OCI-M1 (cell line): ENCODE measurements around the gene HSPB2.
"Not testable (repeated sequence)": the region's sequence is repeated elsewhere in the genome, so short reads cannot be mapped to it uniquely, and the experiment has no call there.

Source experiments
- DNase-seq: peaks from one replicate; lab custom pipeline; 2025; lab: John Stamatoyannopoulos, UW

Gene HSPB2

GRCh38 chr11:111912535-111912934 is at the start of gene HSPB2:
Gene HSPB2, plus strand, starts transcription at chr11:111912734. Its CDS starts 96 bp downstream, at chr11:111912830.
- DNase-seq: no peak

GRCh38 chr11:111870113-111870512 is 42.4 kb upstream of the HSPB2 start:
- DNase-seq: no peak

DNA sequence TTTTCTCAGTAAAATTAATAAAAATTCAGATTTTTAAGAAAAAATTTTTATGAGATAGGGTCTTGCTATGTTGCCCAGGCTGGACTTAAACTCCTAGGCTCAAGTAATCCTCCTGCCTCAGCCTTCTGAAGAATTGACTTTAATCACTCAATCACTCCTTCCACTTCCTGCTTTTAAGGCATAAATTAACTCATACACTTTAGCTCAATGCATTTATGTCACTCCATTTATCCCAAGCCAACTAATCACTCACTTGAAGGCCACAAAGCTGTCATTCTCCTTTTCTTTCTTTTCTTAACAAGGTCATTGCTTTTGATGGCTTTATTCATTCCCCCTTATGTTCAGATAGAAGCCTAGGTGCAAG is 42.0 kb upstream of the HSPB2 start:
- no peak for DNase-seq

GRCh38 chr11:111870886-111871692 is 41.4 kb upstream of the HSPB2 start, which contains the start of gene ALG9:
Gene ALG9, minus strand, starts transcription at chr11:111871581. Its CDS starts 99 bp downstream, at chr11:111871482.
- DNase-seq: peak; percentile 93

DNA sequence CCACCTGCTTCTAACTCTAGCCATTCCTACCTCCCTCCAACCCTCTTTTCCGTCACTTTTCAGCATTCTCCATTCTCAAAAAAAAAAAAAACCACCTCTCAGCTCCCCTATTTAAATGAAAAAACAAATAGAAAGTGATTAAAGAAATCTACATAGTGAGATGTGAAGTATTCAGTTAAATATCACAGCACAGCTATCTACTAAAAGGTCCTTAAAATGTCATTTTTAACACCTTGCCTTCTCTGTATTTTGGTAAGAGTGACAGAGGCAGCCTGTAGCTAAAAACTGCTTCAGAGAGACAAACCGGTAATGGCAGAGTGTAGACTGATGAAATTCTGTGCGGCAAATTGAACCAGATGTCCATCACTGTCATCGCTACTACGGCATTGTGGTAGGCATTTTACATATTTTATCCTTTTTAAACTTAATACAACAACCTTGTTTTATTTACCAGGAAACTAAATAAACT is 40.8 kb upstream of the HSPB2 start:
- DNase-seq: peak; percentile 66

DNA sequence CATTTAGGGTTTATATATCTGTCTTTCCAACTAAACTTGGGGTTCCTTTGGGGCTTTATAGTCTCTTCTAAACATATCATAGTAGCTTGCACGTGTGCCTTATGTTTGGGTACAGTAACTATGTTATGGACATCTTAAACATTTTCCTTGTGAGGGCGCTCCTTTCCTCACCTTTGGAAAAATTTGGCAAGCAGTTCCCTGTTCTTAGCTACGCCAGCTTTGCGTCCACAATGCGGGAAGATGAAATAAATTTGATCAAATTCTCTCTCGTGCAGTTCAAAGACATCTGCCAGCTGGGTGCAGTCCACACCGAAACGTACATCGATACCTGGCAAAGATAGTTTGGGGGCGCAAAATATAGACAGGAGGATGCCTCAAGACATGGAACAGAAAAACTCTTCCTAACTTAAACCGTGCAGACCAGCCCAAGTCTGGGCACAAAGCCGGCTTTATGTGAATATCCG is 34.1 kb upstream of the HSPB2 start:
- no peak for DNase-seq

- DNase-seq: peak; percentile 99
These were observed 33.5 kb upstream of the HSPB2 start, which contains the start of the genes CFAP68 and FDXACB1 for GRCh38 chr11:111878849-111879636. Gene CFAP68, plus strand, starts transcription at chr11:111879541. Its CDS starts 20 bp downstream, at chr11:111879561. Gene FDXACB1, minus strand, starts transcription at chr11:111879165. Its CDS starts 33 bp downstream, at chr11:111879132.

GRCh38 chr11:111879637-111879960 is 32.9 kb upstream of the HSPB2 start:
- no peak for DNase-seq

DNA sequence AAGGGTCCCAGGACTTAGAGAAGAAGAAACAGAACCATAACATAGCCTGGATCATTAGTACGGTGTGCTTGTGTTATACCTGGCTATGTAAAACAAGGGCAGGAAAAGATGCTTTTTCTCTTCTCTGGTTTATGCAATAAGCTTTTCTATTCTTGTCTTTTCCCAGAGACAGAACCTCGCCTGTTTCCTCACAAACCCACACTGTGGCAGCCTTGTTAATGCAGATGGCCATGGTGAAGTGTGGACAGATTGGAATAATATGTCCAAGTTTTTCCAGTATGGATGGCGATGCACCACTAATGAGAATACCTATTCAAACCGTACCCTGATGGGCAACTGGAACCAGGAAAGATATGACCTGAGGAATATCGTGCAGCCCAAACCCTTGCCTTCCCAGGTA is 30.3 kb upstream of the HSPB2 start:
- no peak for DNase-seq

GRCh38 chr11:111885053-111885452 is 27.5 kb upstream of the HSPB2 start:
- DNase-seq: not testable (repeated sequence)

GRCh38 chr11:111886032-111886431 is 26.5 kb upstream of the HSPB2 start:
- DNase-seq: no peak

- DNase-seq: no peak
These were observed 25.7 kb upstream of the HSPB2 start for GRCh38 chr11:111886844-111887243.

DNA sequence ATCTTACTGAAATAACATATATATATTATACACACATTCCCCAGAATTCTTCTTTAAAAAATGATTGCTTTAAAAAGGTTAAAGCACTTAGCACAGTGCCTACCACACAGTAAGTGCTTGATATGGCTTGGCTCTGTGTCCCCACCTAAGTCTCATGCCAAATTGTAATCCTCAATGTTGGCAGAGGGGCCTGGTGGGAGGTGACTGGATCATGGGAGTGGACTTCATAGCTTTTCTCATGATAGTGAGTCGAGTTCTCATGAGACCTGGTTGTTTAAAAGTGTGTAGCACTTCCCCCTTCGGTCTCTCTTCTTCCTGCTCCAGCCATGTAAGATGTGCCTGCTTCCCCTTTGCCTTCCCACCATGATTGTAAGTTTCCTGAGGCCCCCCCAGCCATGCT is 7.1 kb upstream of the HSPB2 start:
- no peak for DNase-seq

GRCh38 chr11:111906680-111907079 is 5.9 kb upstream of the HSPB2 start:
- no peak for DNase-seq

GRCh38 chr11:111908639-111909305 is 3.8 kb upstream of the HSPB2 start:
- no peak for DNase-seq

GRCh38 chr11:111909378-111909777 is 3.2 kb upstream of the HSPB2 start:
- DNase-seq: no peak

- DNase-seq: peak; percentile 59
These were observed 1.6 kb upstream of the HSPB2 start for GRCh38 chr11:111910676-111911562.

DNA sequence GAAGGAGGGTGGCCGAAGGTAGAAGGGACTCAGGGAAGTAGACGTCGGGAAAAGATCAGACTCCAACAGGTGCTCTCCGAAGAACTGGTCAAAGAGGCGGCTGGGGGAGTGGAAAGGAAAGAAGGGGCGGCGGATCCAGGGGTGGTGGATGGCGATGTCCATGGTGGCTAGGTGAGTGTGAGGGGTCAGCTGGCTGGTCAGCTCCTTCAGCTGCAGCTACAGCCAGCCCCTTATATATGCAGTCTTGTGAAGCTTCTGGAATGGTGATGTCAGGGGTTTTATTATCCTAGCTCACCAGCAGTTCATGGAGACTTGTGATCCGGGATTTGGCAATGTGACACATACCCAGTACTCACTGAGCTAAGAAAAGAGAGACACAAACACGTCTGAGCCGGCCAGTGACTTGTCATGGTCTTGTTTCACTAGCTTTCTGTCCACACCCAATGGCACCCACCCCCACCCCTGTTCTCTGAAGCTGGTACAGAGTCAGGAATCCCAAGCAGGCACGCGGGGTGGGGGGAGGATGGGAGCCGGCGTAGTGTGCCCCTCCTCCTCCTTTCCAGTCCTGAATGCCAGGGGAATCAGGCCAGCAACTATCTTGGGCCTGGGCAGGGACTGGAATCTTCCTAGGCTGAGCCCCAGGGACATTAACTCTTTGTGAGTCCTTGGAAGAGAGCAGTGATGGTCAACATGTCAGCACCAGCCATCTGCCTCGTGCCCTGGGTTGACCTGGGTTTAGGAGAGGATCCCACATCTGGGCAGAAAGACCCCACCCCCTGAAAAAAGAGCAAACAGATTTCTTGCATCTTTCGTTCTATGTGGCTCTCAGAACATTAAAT is 752 bp upstream of the HSPB2 start, which contains the start of gene CRYAB:
Gene CRYAB (minus strand): TSS at position 208 of the 839 bp plus-strand sequence. CDS start 46 bp downstream, at position 162.
- no peak for DNase-seq

DNA sequence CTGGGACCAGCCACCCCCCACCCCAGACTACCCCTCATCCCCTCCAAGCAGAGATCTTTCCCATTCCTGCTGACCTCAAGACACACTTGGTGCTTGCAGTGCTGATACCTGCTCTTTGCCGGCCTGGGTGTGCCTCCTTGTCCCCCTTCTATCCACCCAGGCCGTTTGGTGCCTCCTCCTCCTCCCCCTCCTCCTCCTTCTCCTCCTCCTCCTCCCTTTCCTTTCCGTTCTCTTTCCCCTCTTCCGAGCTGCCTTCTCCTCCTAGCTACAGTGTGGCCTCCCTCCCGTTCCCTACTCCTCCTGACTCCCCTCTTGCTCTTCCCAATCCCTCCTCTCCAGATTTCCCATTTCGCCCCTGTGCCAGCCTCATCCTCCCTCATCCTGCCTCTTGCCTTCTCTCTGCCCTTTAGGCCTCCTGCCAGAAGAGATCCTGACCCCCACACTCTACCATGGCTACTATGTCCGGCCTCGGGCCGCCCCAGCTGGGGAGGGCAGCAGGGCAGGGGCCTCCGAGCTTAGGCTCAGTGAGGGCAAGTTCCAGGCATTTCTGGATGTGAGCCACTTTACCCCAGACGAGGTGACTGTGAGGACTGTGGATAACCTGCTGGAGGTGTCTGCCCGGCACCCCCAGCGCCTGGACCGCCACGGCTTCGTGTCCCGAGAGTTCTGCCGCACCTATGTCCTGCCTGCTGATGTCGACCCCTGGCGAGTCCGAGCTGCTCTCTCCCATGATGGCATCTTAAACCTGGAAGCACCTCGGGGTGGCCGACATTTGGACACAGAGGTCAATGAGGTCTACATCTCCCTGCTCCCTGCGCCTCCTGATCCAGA is 712 bp downstream of the HSPB2 start:
- no peak for DNase-seq
